MM.1S (cell line): Measurements from ENCODE around the gene FBXL13.

ENCODE experiments used
- DNase-seq: peaks from one replicate; pipeline ENCODE4 v3.0.0-alpha.2; 2015
- H2AFZ ChIP-seq: fragments of 300-600 bp; sonication (generic); 2 replicates; pipeline ENCODE4 v1.6.0; 2016; ENCODE audit warnings: antibody characterized with exemption, low read length
- H3F3A ChIP-seq: fragments of 300-600 bp; sonication (generic); 2 replicates; pipeline ENCODE4 v1.6.1; 2016; ENCODE audit warnings: mild to moderate bottlenecking, antibody characterized with exemption, low read length, moderate library complexity, mixed read lengths; ENCODE audit not compliant: insufficient read depth
- H3K27ac ChIP-seq: fragments of 300-600 bp; sonication (generic); 2 replicates; pipeline ENCODE4 v1.5.1; 2016; ENCODE audit warnings: mild to moderate bottlenecking, low read length
- H3K27me3 ChIP-seq: fragments of 300-600 bp; sonication (generic); replicated peaks from 2 replicates; pipeline ENCODE4 v1.6.0; 2016; ENCODE audit warnings: low read length; ENCODE audit not compliant: insufficient read depth
- H3K36me3 ChIP-seq: fragments of 300-600 bp; sonication (generic); replicated peaks from 2 replicates; pipeline ENCODE4 v1.6.1; 2016; ENCODE audit warnings: mild to moderate bottlenecking, low read length, mixed read lengths; ENCODE audit not compliant: insufficient read depth
- H3K4me1 ChIP-seq: fragments of 300-600 bp; sonication (generic); 2 replicates; pipeline ENCODE4 v1.6.1; 2016; ENCODE audit warnings: low read length, mixed read lengths
- H3K4me2 ChIP-seq: fragments of 300-600 bp; sonication (generic); 2 replicates; pipeline ENCODE4 v1.6.0; 2016; ENCODE audit warnings: low read depth, low read length
- H3K4me3 ChIP-seq: fragments of 300-600 bp; sonication (generic); 2 replicates; pipeline ENCODE4 v1.5.1; 2016; ENCODE audit warnings: low read length, mixed read lengths
- H3K79me2 ChIP-seq: fragments of 300-600 bp; sonication (generic); 2 replicates; pipeline ENCODE4 v1.6.1; 2016; ENCODE audit warnings: mixed run types, low read length, mixed read lengths
- H3K9ac ChIP-seq: fragments of 300-600 bp; sonication (generic); 2 replicates; pipeline ENCODE4 v1.6.1; 2016; ENCODE audit warnings: low read length, mixed read lengths
- H3K9me2 ChIP-seq: fragments of 300-600 bp; sonication (generic); replicated peaks from 2 replicates; pipeline ENCODE4 v1.6.1; 2016; ENCODE audit warnings: mild to moderate bottlenecking, low read length, mixed read lengths; ENCODE audit not compliant: insufficient read depth
- H3K9me3 ChIP-seq: fragments of 300-600 bp; sonication (generic); replicated peaks from 2 replicates; pipeline ENCODE4 v1.6.1; 2016; ENCODE audit warnings: mild to moderate bottlenecking, low read length, mixed read lengths; ENCODE audit not compliant: insufficient read depth
- H4K20me1 ChIP-seq: fragments of 300-600 bp; sonication (generic); 2 replicates; pipeline ENCODE4 v1.6.1; 2016; ENCODE audit warnings: mild to moderate bottlenecking, low read length, moderate library complexity, mixed read lengths; ENCODE audit not compliant: insufficient read depth
- CTCF ChIP-seq: fragments of 300-600 bp; sonication (generic); IDR thresholded peaks from 2 replicates; pipeline ENCODE4 v1.5.1; 2016; ENCODE audit warnings: antibody characterized with exemption, low read length, mixed read lengths
- EZH2 ChIP-seq: fragments of 300-600 bp; sonication (generic); optimal IDR thresholded peaks from 2 replicates; pipeline ENCODE3; 2017; ENCODE audit warnings: low read depth, mild to moderate bottlenecking, antibody characterized with exemption, low read length, mixed read lengths
- EZH2phosphoT487 ChIP-seq: fragments of 300-600 bp; sonication (generic); IDR thresholded peaks from 2 replicates; pipeline ENCODE4 v1.6.1; 2018; ENCODE audit warnings: antibody characterized with exemption, low read length

Gene FBXL13

GRCh38 chr7:102985176-102985783 is 89.3 kb downstream of the FBXL13 start:
- TF ChIP-seq CTCF, result no peak
- TF ChIP-seq EZH2, result no peak
- TF ChIP-seq EZH2phosphoT487, result no peak
- Histone ChIP-seq H3K4me3 (no peak overlapping the region), H3K4me1 (no peaks in the 10 kb centered on the region), H4K20me1 (no peaks in the 10 kb centered on the region), H3K27ac (no peak overlapping the region), H3K9ac (no peak overlapping the region), H3K36me3 (no peaks in the 10 kb centered on the region), H3F3A (no peaks in the 10 kb centered on the region), H3K79me2 (no peaks in the 10 kb centered on the region), H3K4me2 (no peak overlapping the region), H3K9me3 (no peaks in the 10 kb centered on the region), H2AFZ (no peak overlapping the region), H3K9me2 (no peaks in the 10 kb centered on the region), H3K27me3 (no peaks in the 10 kb centered on the region)
- no peak for DNase-seq

GRCh38 chr7:102983602-102984001 is 91.0 kb downstream of the FBXL13 start:
- no peaks in the 10 kb centered on the region for H3K9me3 ChIP-seq
- no peaks in the 10 kb centered on the region for H3K27me3 ChIP-seq
- H3K9me2 ChIP-seq, result no peaks in the 10 kb centered on the region
- TF ChIP-seq EZH2, result no peak
- no peak for TF ChIP-seq EZH2phosphoT487
- TF ChIP-seq CTCF, result no peak
- no peak overlapping the region for H3K4me2 ChIP-seq
- DNase-seq, result no peak
- H2AFZ ChIP-seq, result no peak overlapping the region
- H3K36me3 ChIP-seq, result no peaks in the 10 kb centered on the region
- H3F3A ChIP-seq, result no peaks in the 10 kb centered on the region
- H3K4me1 ChIP-seq, result no peaks in the 10 kb centered on the region
- H3K27ac ChIP-seq, result no peak overlapping the region
- H3K79me2 ChIP-seq, result no peaks in the 10 kb centered on the region
- H4K20me1 ChIP-seq, result no peaks in the 10 kb centered on the region
- no peak overlapping the region for H3K9ac ChIP-seq
- H3K4me3 ChIP-seq, result no peak overlapping the region

- Histone ChIP-seq H3K27ac (no peak overlapping the region), H3K4me2 (no peak overlapping the region), H4K20me1 (no peaks in the 10 kb centered on the region), H3K9me3 (no peaks in the 10 kb centered on the region), H3K36me3 (no peaks in the 10 kb centered on the region), H3K4me1 (no peaks in the 10 kb centered on the region), H3K4me3 (no peak overlapping the region), H3K9ac (no peak overlapping the region), H2AFZ (no peak overlapping the region), H3F3A (no peaks in the 10 kb centered on the region), H3K9me2 (no peaks in the 10 kb centered on the region), H3K27me3 (no peaks in the 10 kb centered on the region), H3K79me2 (no peaks in the 10 kb centered on the region)
- no peak for DNase-seq
- TF ChIP-seq CTCF, result no peak
Measured at GRCh38 chr7:102982235-102982634, 92.4 kb downstream of the FBXL13 start.
